SH-SY5Y (cell line): ENCODE results near the gene LRRC8C.

Experiments used
- GATA2 ChIP-seq: IDR thresholded peaks from 2 replicates; pipeline ENCODE4 v1.6.1; 2011; ENCODE audit warnings: mild to moderate bottlenecking, low read depth, low read length
- GATA3 ChIP-seq: IDR thresholded peaks from 2 replicates; pipeline ENCODE4 v1.6.1; 2011; ENCODE audit warnings: low read depth, mild to moderate bottlenecking, low read length, moderate library complexity

DNA sequence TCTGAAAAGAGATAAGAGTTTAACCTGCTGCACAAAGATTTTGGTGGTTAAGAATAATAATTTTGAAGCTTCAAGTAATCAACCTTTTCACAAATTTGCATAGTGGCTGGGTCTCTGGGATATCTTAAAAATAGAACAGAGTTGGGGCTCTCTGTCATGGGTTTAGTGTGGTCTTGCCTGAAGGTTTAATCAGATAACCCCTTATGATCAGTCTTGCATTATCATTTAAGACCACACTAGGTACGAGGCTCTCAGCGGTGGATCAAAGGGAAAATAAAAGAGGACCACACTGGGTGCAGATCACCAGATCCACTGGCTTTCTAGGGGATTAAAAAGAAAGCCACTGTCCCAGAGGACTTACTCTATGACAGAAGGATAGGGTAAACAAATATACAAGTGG is 19.5 kb downstream of the LRRC8C start:
- TF ChIP-seq GATA3 (no peak), GATA2 (no peak)
